ENCODE data around the gene ARL2. TPM values are rescaled to one million over a fixed set of nuclear protein-coding genes. Genes with fewer than 3 reads are reported as not detected.
"Not testable (repeated sequence)": the region's sequence is repeated elsewhere in the genome, so short reads cannot be mapped to it uniquely, and the experiment has no call there.

The ARL2 gene
- total and polyA plus RNA-seq, 2 donors (not counting 3 experiments of a cell fraction or from before 2014, with no cell fraction given): 109 to 259 TPM

DNA sequence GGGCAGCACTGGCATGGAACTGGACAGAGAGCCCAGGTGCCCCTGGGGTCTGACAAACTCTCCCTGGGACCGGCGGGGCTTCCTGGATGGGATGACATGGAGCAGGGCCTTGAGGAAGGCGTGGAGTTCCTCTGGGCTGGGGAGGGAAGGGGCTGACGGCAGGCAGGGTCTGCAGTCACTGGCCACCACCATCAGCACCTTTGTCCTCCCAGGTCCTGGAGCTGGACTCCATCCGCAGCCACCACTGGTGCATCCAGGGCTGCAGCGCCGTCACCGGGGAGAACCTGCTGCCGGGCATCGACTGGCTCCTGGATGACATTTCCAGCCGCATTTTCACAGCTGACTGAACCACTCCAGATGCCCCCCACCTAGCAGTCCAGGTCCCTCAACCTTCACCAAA, 7.5 kb downstream of the ARL2 start:
- dilution Hi-C loops (cut with MboI; ENCODE audit: extremely low pct_ligation_motif_present, low sequenced_read_pairs) (no loop called here), intact Hi-C loops (cut with micrococcal nuclease) (no loop called here)
- H3K79me2 ChIP-seq (ENCODE audit: control insufficient read depth, insufficient read depth, low read length): no peaks in the 10 kb centered on the region
- no peaks in the 10 kb centered on the region for H3K4me1 ChIP-seq (ENCODE audit: control insufficient read depth, extremely low read depth, insufficient read depth, low read length)
- no peak for DNase-seq (ENCODE audit: low read depth, low spot score)
- no TSS peak for BruUV-seq (replicated peaks)
- ChIA-PET CTCF (no interaction called here), POLR2A (no interaction called here)
- H3K9me3 ChIP-seq (replicated peaks; ENCODE audit: control insufficient read depth, insufficient read depth, low read length): no peaks in the 10 kb centered on the region
- no peaks in the 10 kb centered on the region for H3K27me3 ChIP-seq (ENCODE audit: control insufficient read depth in 2 of 2, insufficient read depth in 2 of 2, low read length in 2 of 2)
- H3K27ac ChIP-seq (ENCODE audit: insufficient read depth, low read depth, low read length): no peak overlapping the region
- H3K9ac ChIP-seq (replicated peaks; ENCODE audit: extremely low read depth, insufficient read depth, low read length): no peak overlapping the region
- no peak overlapping the region for H2AFZ ChIP-seq (ENCODE audit: low read depth, low read length)
- no peaks in the 10 kb centered on the region for H3K9me1 ChIP-seq (replicated peaks; ENCODE audit: control insufficient read depth, extremely low read depth, insufficient read depth, low read length)
- H4K20me1 ChIP-seq (replicated peaks; ENCODE audit: control insufficient read depth, extremely low read depth, insufficient read depth, low read length): no peaks in the 10 kb centered on the region
- no peak for FAIRE-seq
- H3K4me3 ChIP-seq (replicated peaks in 1 of 3; ENCODE audit: insufficient read depth in 1 of 3, low read depth in 1 of 3, low read length in 3 of 3): no peak overlapping the region
- no peak overlapping the region for H3K4me2 ChIP-seq (ENCODE audit: insufficient read depth, low read length)
- TF ChIP-seq, protein P1, sequence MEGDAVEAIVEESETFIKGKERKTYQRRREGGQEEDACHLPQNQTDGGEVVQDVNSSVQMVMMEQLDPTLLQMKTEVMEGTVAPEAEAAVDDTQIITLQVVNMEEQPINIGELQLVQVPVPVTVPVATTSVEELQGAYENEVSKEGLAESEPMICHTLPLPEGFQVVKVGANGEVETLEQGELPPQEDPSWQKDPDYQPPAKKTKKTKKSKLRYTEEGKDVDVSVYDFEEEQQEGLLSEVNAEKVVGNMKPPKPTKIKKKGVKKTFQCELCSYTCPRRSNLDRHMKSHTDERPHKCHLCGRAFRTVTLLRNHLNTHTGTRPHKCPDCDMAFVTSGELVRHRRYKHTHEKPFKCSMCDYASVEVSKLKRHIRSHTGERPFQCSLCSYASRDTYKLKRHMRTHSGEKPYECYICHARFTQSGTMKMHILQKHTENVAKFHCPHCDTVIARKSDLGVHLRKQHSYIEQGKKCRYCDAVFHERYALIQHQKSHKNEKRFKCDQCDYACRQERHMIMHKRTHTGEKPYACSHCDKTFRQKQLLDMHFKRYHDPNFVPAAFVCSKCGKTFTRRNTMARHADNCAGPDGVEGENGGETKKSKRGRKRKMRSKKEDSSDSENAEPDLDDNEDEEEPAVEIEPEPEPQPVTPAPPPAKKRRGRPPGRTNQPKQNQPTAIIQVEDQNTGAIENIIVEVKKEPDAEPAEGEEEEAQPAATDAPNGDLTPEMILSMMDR (IDR thresholded peaks at IDR 0.05; ENCODE audit: extremely low read depth in 1 of 2, insufficient read depth in 1 of 2, low read depth in 1 of 2, low read length in 2 of 2): no peak
- TF ChIP-seq, protein P2, sequence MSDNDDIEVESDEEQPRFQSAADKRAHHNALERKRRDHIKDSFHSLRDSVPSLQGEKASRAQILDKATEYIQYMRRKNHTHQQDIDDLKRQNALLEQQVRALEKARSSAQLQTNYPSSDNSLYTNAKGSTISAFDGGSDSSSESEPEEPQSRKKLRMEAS (IDR thresholded peaks at IDR 0.05; ENCODE audit: insufficient read depth, insufficient read length): no peak
- TF ChIP-seq GATA2 (IDR thresholded peaks at IDR 0.05; ENCODE audit: insufficient read depth, insufficient read length, low read depth, low read length) (no peak), POLR2AphosphoS5 (IDR thresholded peaks at IDR 0.05; ENCODE audit: insufficient read depth, low read depth, low read length) (no peak), POLR2A (IDR thresholded peaks at IDR 0.05; ENCODE audit: low read depth, low read length) (no peak), MYC (IDR thresholded peaks at IDR 0.05; ENCODE audit: low read depth, low read length) (no peak), FOS (IDR thresholded peaks at IDR 0.05; ENCODE audit: borderline replicate concordance, insufficient read depth, low read length) (no peak), EZH2 (IDR thresholded peaks at IDR 0.05; ENCODE audit: borderline replicate concordance, low read depth, low read length, severe bottlenecking) (no peak), JUN (IDR thresholded peaks at IDR 0.05; ENCODE audit: borderline replicate concordance, insufficient read depth, insufficient read length, low read depth) (no peak)
- H3K36me3 ChIP-seq (ENCODE audit: control insufficient read depth in 2 of 2, extremely low read depth in 1 of 2, insufficient read depth in 2 of 2, low read length in 2 of 2): peaks cover 0 to 4% of the 10 kb centered on the region in 2 experiments

DNA sequence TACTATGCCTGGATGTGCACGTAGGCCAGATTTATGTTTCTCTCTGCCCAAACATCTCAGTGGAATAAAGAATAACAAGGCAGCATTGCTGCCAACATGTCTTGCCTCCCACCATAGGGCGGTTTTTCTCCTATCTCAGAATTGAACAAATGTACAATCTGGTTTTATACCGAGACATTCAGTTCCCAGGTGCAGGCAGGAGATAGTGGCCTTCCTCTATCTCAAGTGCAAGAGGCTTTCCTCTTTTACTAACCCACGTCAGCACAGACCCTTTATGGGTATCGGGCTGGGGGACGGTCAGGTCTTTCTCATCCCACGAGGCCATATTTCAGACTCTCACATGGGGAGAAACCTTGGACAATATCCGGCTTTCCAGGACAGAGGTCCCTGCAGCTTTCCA, 9.5 kb downstream of the ARL2 start:
- intact Hi-C loops (cut with micrococcal nuclease); H3K9ac ChIP-seq (replicated peaks; ENCODE audit: extremely low read depth, insufficient read depth, low read length); H3K9me3 ChIP-seq (replicated peaks; ENCODE audit: control insufficient read depth, insufficient read depth, low read length); DNase-seq (ENCODE audit: low read depth, low spot score); H3K9me1 ChIP-seq (replicated peaks; ENCODE audit: control insufficient read depth, extremely low read depth, insufficient read depth, low read length); H3K27ac ChIP-seq (ENCODE audit: insufficient read depth, low read depth, low read length); H3K36me3 ChIP-seq (ENCODE audit: control insufficient read depth in 2 of 2, extremely low read depth in 1 of 2, insufficient read depth in 2 of 2, low read length in 2 of 2); FAIRE-seq; POLR2A ChIA-PET; H4K20me1 ChIP-seq (replicated peaks; ENCODE audit: control insufficient read depth, extremely low read depth, insufficient read depth, low read length); H3K27me3 ChIP-seq (ENCODE audit: control insufficient read depth in 2 of 2, insufficient read depth in 2 of 2, low read length in 2 of 2); H3K79me2 ChIP-seq (ENCODE audit: control insufficient read depth, insufficient read depth, low read length); BruUV-seq (replicated peaks); H3K4me2 ChIP-seq (ENCODE audit: insufficient read depth, low read length); H2AFZ ChIP-seq (ENCODE audit: low read depth, low read length); dilution Hi-C loops (cut with MboI; ENCODE audit: extremely low pct_ligation_motif_present, low sequenced_read_pairs); H3K4me3 ChIP-seq (replicated peaks in 1 of 3; ENCODE audit: insufficient read depth in 1 of 3, low read depth in 1 of 3, low read length in 3 of 3): not testable (repeated sequence)
- CTCF ChIA-PET: interaction anchor here (1.7 kb wide), 1 partner anchor 10 kb away, joined by 4 read pairs; the partner anchor contains the start of gene ARL2
- H3K4me1 ChIP-seq (ENCODE audit: control insufficient read depth, extremely low read depth, insufficient read depth, low read length): peaks cover 11% of the 10 kb centered on the region
